ENCODE results near the gene CTDP1.

DNA sequence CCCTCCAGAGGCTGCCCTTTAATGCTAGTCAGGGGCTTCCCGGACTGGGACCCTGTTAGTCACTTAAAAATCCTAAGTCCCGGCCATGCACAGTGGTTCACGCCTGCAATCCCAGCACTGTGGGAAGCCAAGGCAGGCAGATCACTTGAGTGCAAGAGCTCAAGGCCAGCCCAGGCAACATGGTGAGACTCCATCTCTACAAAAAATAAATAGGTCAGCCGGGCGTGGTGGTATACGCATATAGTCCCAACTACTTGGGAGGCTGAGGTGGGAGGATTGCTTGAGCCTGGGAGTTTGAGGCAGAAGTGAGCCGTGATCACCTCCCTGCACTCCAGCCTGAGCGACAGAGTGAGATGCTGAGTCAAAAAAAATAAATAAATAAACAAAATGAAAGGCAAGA is 100.9 kb downstream of the CTDP1 start:
- TF ChIP-seq, protein P1, sequence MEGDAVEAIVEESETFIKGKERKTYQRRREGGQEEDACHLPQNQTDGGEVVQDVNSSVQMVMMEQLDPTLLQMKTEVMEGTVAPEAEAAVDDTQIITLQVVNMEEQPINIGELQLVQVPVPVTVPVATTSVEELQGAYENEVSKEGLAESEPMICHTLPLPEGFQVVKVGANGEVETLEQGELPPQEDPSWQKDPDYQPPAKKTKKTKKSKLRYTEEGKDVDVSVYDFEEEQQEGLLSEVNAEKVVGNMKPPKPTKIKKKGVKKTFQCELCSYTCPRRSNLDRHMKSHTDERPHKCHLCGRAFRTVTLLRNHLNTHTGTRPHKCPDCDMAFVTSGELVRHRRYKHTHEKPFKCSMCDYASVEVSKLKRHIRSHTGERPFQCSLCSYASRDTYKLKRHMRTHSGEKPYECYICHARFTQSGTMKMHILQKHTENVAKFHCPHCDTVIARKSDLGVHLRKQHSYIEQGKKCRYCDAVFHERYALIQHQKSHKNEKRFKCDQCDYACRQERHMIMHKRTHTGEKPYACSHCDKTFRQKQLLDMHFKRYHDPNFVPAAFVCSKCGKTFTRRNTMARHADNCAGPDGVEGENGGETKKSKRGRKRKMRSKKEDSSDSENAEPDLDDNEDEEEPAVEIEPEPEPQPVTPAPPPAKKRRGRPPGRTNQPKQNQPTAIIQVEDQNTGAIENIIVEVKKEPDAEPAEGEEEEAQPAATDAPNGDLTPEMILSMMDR (IDR thresholded peaks at IDR 0.05) = no peak
- no peak for TF ChIP-seq POLR2A (IDR thresholded peaks at IDR 0.05)

All from body of pancreas (tissue), 4 donors.